ENCODE results near the gene DUSP6. TPM values are rescaled to one million over a fixed set of nuclear protein-coding genes. Genes with fewer than 3 reads are reported as not detected.

Gene DUSP6
- total RNA-seq, 4 donors from 2014 or later = 31.0 to 40.2 (median 33.8) TPM

- Histone ChIP-seq H3K27ac (no peak overlapping the region), H3K4me1 (peaks cover 0 to 36% of the 10 kb centered on the region in 2 donors), H3K4me3 (replicated peaks in 1 of 3) (no peak overlapping the region), H3K27me3 (no peaks in the 10 kb centered on the region), H3K9me3 (no peaks in the 10 kb centered on the region), H3K36me3 (peaks cover 4 to 10% of the 10 kb centered on the region in 2 donors)
- no peak for TF ChIP-seq POLR2A (IDR thresholded peaks at IDR 0.05)
- no peak for TF ChIP-seq CTCF (IDR thresholded peaks at IDR 0.05)
- intact Hi-C loops (cut with DNase I) = no loop called here
- DNase-seq = no peak
- 54 to 62% methylated on average over 8 of the region's 8 CpGs for WGBS, 2 donors
Measured at GRCh38 chr12:89346741-89347324, 5.5 kb downstream of the DUSP6 start.

GRCh38 chr12:89345830-89346740, 6.2 kb downstream of the DUSP6 start:
- 60 to 62% methylated on average over 10 of the region's 10 CpGs for WGBS, 2 donors
- H3K36me3 ChIP-seq = peaks cover 4 to 10% of the 10 kb centered on the region in 2 donors
- H3K9me3 ChIP-seq = no peaks in the 10 kb centered on the region
- intact Hi-C loops (cut with DNase I) = no loop called here
- H3K4me1 ChIP-seq = peaks cover 0 to 36% of the 10 kb centered on the region in 2 donors
- DNase-seq = peak; percentile 9 to 15
- no peak for TF ChIP-seq POLR2A (IDR thresholded peaks at IDR 0.05)
- TF ChIP-seq CTCF (IDR thresholded peaks at IDR 0.05) = no peak
- H3K4me3 ChIP-seq (replicated peaks in 1 of 3) = no peak overlapping the region
- H3K27ac ChIP-seq = peak overlapping the region in 1 of 3 donors; percentile 17
- no peaks in the 10 kb centered on the region for H3K27me3 ChIP-seq

GRCh38 chr12:89345376-89345775, 6.9 kb downstream of the DUSP6 start:
- Histone ChIP-seq H3K27me3 (no peaks in the 10 kb centered on the region), H3K27ac (peak overlapping the region in 1 of 3 donors; percentile 17), H3K4me1 (peaks cover 0 to 36% of the 10 kb centered on the region in 2 donors), H3K9me3 (no peaks in the 10 kb centered on the region), H3K36me3 (peaks cover 2 to 10% of the 10 kb centered on the region in 2 donors), H3K4me3 (replicated peaks in 1 of 3) (no peak overlapping the region)
- intact Hi-C loops (cut with DNase I) = no loop called here
- no peak for DNase-seq
- TF ChIP-seq CTCF (IDR thresholded peaks at IDR 0.05) = no peak
- no peak for TF ChIP-seq POLR2A (IDR thresholded peaks at IDR 0.05)
- WGBS, 2 donors = 82 to 85% methylated on average over 3 of the region's 3 CpGs

GRCh38 chr12:89344862-89345202, 7.5 kb downstream of the DUSP6 start:
- intact Hi-C loops (cut with DNase I) = no loop called here
- H3K9me3 ChIP-seq = no peaks in the 10 kb centered on the region
- no peak for DNase-seq
- H3K27me3 ChIP-seq = no peaks in the 10 kb centered on the region
- TF ChIP-seq CTCF (IDR thresholded peaks at IDR 0.05) (no peak), POLR2A (IDR thresholded peaks at IDR 0.05) (no peak)
- peaks cover 0 to 10% of the 10 kb centered on the region in 2 donors for H3K36me3 ChIP-seq
- H3K4me3 ChIP-seq (replicated peaks in 1 of 3) = no peak overlapping the region
- 62 to 75% methylated on average over 3 of the region's 3 CpGs for WGBS, 2 donors
- no peak overlapping the region for H3K27ac ChIP-seq
- peaks cover 0 to 31% of the 10 kb centered on the region in 2 donors for H3K4me1 ChIP-seq
